ENCODE measurements around the gene CFD. TPM values are rescaled to one million over a fixed set of nuclear protein-coding genes. Genes with fewer than 3 reads are reported as not detected.
"Not testable (repeated sequence)": the region's sequence is repeated elsewhere in the genome, so short reads cannot be mapped to it uniquely, and the experiment has no call there.

CFD gene
- total RNA-seq, 2 donors from 2014 or later: 0.53 TPM; not detected in 1

GRCh38 chr19:852136-853013 lies 7.1 kb upstream of the CFD start, which contains the start of gene ELANE:
Gene ELANE (plus strand): TSS chr19:852303. CDS start chr19:852329, 26 bp downstream.
- H3K27ac Mint-ChIP-seq: no peak within 1 kb of the TSS
- H3K4me3 Mint-ChIP-seq: no peak within 1 kb of the TSS
- H3K4me1 Mint-ChIP-seq (ENCODE audit: low read depth in 2 of 2): peaks cover 0 to under 1% of the 10 kb centered on the region in 2 donors
- ATAC-seq: no peak
- H3K36me3 Mint-ChIP-seq: no peaks in the 10 kb centered on the region
- no peak for DNase-seq (ENCODE audit: low spot score)
- H3K27me3 Mint-ChIP-seq: peaks cover 3 to 4% of the 10 kb centered on the region in 2 donors
- H3K9me3 Mint-ChIP-seq: no peaks in the 10 kb centered on the region

GRCh38 chr19:853014-853585 lies 6.4 kb upstream of the CFD start:
- ATAC-seq (peak in 1 of 2 donors; percentile 37), DNase-seq (ENCODE audit: low spot score) (no peak)
- peaks cover 0 to 3% of the 10 kb centered on the region in 2 donors for H3K4me1 Mint-ChIP-seq (ENCODE audit: low read depth in 2 of 2)
- no peaks in the 10 kb centered on the region for H3K9me3 Mint-ChIP-seq
- no peak overlapping the region for H3K4me3 Mint-ChIP-seq
- peaks cover 0 to 6% of the 10 kb centered on the region in 2 donors for H3K27me3 Mint-ChIP-seq
- no peaks in the 10 kb centered on the region for H3K36me3 Mint-ChIP-seq
- H3K27ac Mint-ChIP-seq: no peak overlapping the region

DNA sequence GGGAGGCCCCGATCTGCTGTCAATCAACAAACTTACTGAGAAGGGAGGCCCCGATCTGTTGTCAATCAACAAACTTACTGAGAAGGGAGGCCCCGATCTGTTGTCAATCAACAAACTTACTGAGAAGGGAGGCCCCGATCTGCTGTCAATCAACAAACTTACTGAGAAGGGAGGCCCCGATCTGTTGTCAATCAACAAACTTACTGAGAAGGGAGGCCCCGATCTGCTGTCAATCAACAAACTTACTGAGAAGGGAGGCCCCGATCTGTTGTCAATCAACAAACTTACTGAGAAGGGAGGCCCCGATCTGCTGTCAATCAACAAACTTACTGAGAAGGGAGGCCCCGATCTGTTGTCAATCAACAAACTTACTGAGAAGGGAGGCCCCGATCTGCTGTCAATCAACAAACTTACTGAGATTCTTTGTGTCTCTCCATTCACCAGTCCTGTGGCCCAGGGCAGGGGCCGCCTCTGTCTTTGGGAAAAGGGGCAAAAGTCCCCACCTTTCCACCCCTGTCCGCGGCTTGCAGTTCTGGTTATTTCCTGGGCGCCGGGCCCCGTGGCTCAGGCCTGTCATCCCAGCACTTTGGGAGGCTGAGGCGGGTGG lies 5.7 kb upstream of the CFD start:
- H3K4me3 Mint-ChIP-seq; H3K27ac Mint-ChIP-seq; H3K27me3 Mint-ChIP-seq; ATAC-seq; H3K9me3 Mint-ChIP-seq; DNase-seq (ENCODE audit: low spot score); H3K4me1 Mint-ChIP-seq (ENCODE audit: low read depth in 2 of 2); H3K36me3 Mint-ChIP-seq: not testable (repeated sequence)

DNA sequence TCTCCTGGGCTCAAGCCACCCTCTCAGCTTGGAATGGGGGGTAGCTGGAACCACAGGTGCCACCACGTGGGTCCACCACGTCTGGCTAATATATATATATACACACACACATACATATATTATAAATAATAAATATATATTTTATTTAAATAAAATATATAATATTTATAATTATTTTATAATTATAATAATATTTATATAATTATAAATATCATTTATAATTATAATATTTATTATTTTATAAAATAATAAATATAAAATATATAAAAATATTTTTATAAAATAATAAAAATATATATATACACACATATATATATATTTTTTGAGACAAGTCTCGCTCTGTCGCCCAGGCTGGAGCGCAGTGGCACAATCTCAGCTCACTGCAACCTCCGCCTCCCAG lies 4.9 kb upstream of the CFD start:
- H3K27ac Mint-ChIP-seq: no peak overlapping the region
- H3K36me3 Mint-ChIP-seq: no peaks in the 10 kb centered on the region
- peaks cover 0 to 6% of the 10 kb centered on the region in 2 donors for H3K27me3 Mint-ChIP-seq
- ATAC-seq (no peak), DNase-seq (ENCODE audit: low spot score) (no peak)
- no peaks in the 10 kb centered on the region for H3K9me3 Mint-ChIP-seq
- peaks cover 0 to 3% of the 10 kb centered on the region in 2 donors for H3K4me1 Mint-ChIP-seq (ENCODE audit: low read depth in 2 of 2)
- no peak overlapping the region for H3K4me3 Mint-ChIP-seq

GRCh38 chr19:855142-855541 lies 4.3 kb upstream of the CFD start:
- DNase-seq (ENCODE audit: low spot score) (no peak), ATAC-seq (no peak)
- peaks cover 0 to 3% of the 10 kb centered on the region in 2 donors for H3K4me1 Mint-ChIP-seq (ENCODE audit: low read depth in 2 of 2)
- no peak overlapping the region for H3K4me3 Mint-ChIP-seq
- no peak overlapping the region for H3K27ac Mint-ChIP-seq
- H3K36me3 Mint-ChIP-seq: no peaks in the 10 kb centered on the region
- peaks cover 0 to 6% of the 10 kb centered on the region in 2 donors for H3K27me3 Mint-ChIP-seq
- H3K9me3 Mint-ChIP-seq: no peaks in the 10 kb centered on the region

GRCh38 chr19:855566-856120 lies 3.8 kb upstream of the CFD start:
- no peak overlapping the region for H3K4me3 Mint-ChIP-seq
- H3K9me3 Mint-ChIP-seq: no peaks in the 10 kb centered on the region
- ATAC-seq (no peak), DNase-seq (ENCODE audit: low spot score) (no peak)
- H3K4me1 Mint-ChIP-seq (ENCODE audit: low read depth in 2 of 2): peaks cover 0 to 3% of the 10 kb centered on the region in 2 donors
- H3K27ac Mint-ChIP-seq: no peak overlapping the region
- no peaks in the 10 kb centered on the region for H3K36me3 Mint-ChIP-seq
- H3K27me3 Mint-ChIP-seq: peaks cover 0 to 6% of the 10 kb centered on the region in 2 donors

GRCh38 chr19:858284-858683 lies 1.2 kb upstream of the CFD start:
- H3K4me3 Mint-ChIP-seq: no peak overlapping the region
- no peaks in the 10 kb centered on the region for H3K36me3 Mint-ChIP-seq
- peaks cover 0 to 10% of the 10 kb centered on the region in 2 donors for H3K27me3 Mint-ChIP-seq
- DNase-seq (ENCODE audit: low spot score) (no peak), ATAC-seq (no peak)
- no peaks in the 10 kb centered on the region for H3K9me3 Mint-ChIP-seq
- H3K4me1 Mint-ChIP-seq (ENCODE audit: low read depth in 2 of 2): peaks cover 9 to 10% of the 10 kb centered on the region in 2 donors
- H3K27ac Mint-ChIP-seq: no peak overlapping the region

- no peaks in the 10 kb centered on the region for H3K36me3 Mint-ChIP-seq
- peaks cover 10 to 11% of the 10 kb centered on the region in 2 donors for H3K4me1 Mint-ChIP-seq (ENCODE audit: low read depth in 2 of 2)
- H3K27me3 Mint-ChIP-seq: peaks cover 0 to 10% of the 10 kb centered on the region in 2 donors
- no peak overlapping the region for H3K27ac Mint-ChIP-seq
- H3K4me3 Mint-ChIP-seq: no peak overlapping the region
- no peaks in the 10 kb centered on the region for H3K9me3 Mint-ChIP-seq
- no peak for ATAC-seq
- no peak for DNase-seq (ENCODE audit: low spot score)
These were observed 1.8 kb downstream of the CFD start for GRCh38 chr19:861141-861755.

DNA sequence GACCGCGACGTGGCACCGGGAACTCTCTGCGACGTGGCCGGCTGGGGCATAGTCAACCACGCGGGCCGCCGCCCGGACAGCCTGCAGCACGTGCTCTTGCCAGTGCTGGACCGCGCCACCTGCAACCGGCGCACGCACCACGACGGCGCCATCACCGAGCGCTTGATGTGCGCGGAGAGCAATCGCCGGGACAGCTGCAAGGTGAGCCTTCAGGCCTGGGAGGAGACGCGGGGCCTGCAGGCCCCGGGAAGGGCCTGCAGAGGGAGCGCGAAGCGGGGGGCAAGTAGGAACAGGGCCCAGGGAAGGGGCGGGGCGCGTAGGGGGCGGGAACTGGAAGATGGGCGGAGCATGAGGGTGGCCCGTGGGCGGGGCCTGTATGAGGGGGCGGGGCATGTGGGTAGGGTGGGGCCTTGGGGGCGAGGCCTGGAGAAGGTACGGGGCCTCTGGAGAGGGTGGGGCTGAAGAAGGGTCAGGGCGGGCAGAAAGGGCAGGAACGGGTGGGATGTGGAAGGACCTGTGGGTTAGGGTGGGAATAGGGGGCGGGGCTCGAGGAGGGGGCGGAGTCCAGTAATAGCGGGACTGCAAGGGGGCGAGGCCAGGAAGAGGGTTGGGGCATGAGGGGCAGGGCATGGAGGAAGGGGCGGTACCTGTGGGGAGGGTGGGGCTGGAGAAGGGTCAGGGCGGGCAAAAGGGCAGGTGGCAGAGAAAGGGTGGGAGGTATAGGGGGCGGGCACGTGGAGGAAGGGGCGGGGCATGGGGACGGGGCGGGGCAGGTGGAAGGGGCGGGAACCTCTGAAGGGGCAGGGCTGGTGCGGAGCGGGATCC lies 2.5 kb downstream of the CFD start:
- peak; percentile 57 to 71 for ATAC-seq
- H3K27me3 Mint-ChIP-seq: peaks cover 0 to 8% of the 10 kb centered on the region in 2 donors
- H3K4me3 Mint-ChIP-seq: peak overlapping the region; percentile 67
- peaks cover 10 to 11% of the 10 kb centered on the region in 2 donors for H3K4me1 Mint-ChIP-seq (ENCODE audit: low read depth in 2 of 2)
- H3K9me3 Mint-ChIP-seq: no peaks in the 10 kb centered on the region
- no peak for DNase-seq (ENCODE audit: low spot score)
- H3K27ac Mint-ChIP-seq: no peak overlapping the region
- H3K36me3 Mint-ChIP-seq: no peaks in the 10 kb centered on the region

- DNase-seq (ENCODE audit: low spot score) (no peak), ATAC-seq (peak; percentile 61 to 79)
- H3K27ac Mint-ChIP-seq: no peak overlapping the region
- H3K27me3 Mint-ChIP-seq: peaks cover 0 to 5% of the 10 kb centered on the region in 2 donors
- H3K36me3 Mint-ChIP-seq: peaks cover 4% of the 10 kb centered on the region
- H3K4me3 Mint-ChIP-seq: peak overlapping the region; percentile 67
- no peaks in the 10 kb centered on the region for H3K9me3 Mint-ChIP-seq
- peaks cover 10 to 12% of the 10 kb centered on the region in 2 donors for H3K4me1 Mint-ChIP-seq (ENCODE audit: low read depth in 2 of 2)
These were observed 3.3 kb downstream of the CFD start for GRCh38 chr19:862581-863314.

- H3K27ac Mint-ChIP-seq: peak overlapping the region; percentile 26 to 61
- peaks cover 0 to 4% of the 10 kb centered on the region in 2 donors for H3K27me3 Mint-ChIP-seq
- peaks cover 4% of the 10 kb centered on the region for H3K36me3 Mint-ChIP-seq
- ATAC-seq: no peak
- peak overlapping the region; percentile 67 for H3K4me3 Mint-ChIP-seq
- DNase-seq (ENCODE audit: low spot score): no peak
- peaks cover 10 to 11% of the 10 kb centered on the region in 2 donors for H3K4me1 Mint-ChIP-seq (ENCODE audit: low read depth in 2 of 2)
- H3K9me3 Mint-ChIP-seq: no peaks in the 10 kb centered on the region
These were observed 3.8 kb downstream of the CFD start for GRCh38 chr19:863315-863620.

- H3K9me3 Mint-ChIP-seq: no peaks in the 10 kb centered on the region
- peaks cover 0 to 4% of the 10 kb centered on the region in 2 donors for H3K27me3 Mint-ChIP-seq
- H3K36me3 Mint-ChIP-seq: peaks cover 4% of the 10 kb centered on the region
- no peak for DNase-seq (ENCODE audit: low spot score)
- H3K4me1 Mint-ChIP-seq (ENCODE audit: low read depth in 2 of 2): peaks cover 10 to 11% of the 10 kb centered on the region in 2 donors
- no peak overlapping the region for H3K4me3 Mint-ChIP-seq
- no peak for ATAC-seq
- no peak overlapping the region for H3K27ac Mint-ChIP-seq
These were observed 7.4 kb downstream of the CFD start for GRCh38 chr19:866769-867300.
